Kidney epithelial cell (primary cell): ENCODE measurements around the gene SH2D3A. TPM values are rescaled to one million over a fixed set of nuclear protein-coding genes. Genes with fewer than 3 reads are reported as not detected.

ENCODE experiments used
- DNase-seq: peaks from one replicate; pipeline ENCODE4 v3.0.0-alpha.2; 2010; ENCODE audit warnings: low read depth
- H3K27me3 ChIP-seq: 2 replicates; pipeline ENCODE4 v1.6.0; 2011; ENCODE audit warnings: low read length; ENCODE audit not compliant: control insufficient read depth, insufficient read depth
- H3K36me3 ChIP-seq: 2 replicates; pipeline ENCODE4 v1.5.1; 2011; ENCODE audit warnings: low read length; ENCODE audit not compliant: control insufficient read depth, insufficient read depth
- H3K4me3 ChIP-seq: 2 replicates; pipeline ENCODE4 v1.5.1; 2011; ENCODE audit warnings: low read depth, mild to moderate bottlenecking, control low read depth, low read length
- total RNA-seq: library from RNA; depleted of rRNA; stranded (reverse); fragments of >200 nt; gene quantifications from 2 replicates; pipeline ENCODE4 v1.2.3, GENCODE V29; 2015
- TF ChIP-seq, protein P1 (sequence below): IDR thresholded peaks from 2 replicates; pipeline ENCODE4 v1.5.1; 2011; ENCODE audit warnings: mild to moderate bottlenecking, moderate library complexity, low read length, control low read depth, inconsistent platforms; ENCODE audit not compliant: insufficient read depth, poor library complexity, severe bottlenecking

Gene SH2D3A
- total RNA-seq, 1 donor from 2014 or later = 40.0 TPM

DNA sequence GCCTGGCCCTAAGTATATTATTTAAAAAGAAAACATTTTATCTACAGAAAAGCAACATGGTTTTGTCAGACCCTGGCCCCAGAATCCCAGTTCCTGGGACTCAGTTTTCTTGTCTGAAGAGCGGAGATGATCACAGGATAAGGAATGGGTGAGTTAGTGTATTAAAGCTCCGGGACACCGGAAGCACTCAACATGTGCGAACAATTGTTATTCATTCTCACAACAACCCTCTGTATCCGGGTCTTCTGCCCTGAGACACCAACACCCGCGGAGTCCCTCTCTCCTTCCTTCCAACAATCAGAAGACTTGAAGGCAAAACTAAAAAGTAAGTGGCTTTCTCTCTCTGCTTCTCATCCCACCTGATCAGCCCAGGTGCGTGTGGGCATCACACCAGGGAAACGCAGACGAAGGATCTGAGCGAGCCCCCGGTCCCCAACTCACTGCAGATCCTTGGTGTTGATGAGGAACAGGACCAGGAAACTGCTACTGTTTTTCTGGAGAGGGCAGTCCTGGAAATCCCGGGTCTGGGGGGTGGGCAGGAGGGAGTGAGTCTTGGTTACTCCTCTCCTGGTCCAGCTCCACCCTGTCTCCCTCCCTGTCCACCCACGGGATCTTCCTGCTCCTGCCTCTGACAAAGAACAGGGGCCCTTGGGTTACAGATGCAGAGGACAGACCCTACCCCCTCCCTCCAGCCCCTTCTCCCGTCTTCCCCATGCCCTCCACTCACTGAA is 31.9 kb downstream of the SH2D3A start:
- no peak overlapping the region for H3K4me3 ChIP-seq
- TF ChIP-seq, protein P1, sequence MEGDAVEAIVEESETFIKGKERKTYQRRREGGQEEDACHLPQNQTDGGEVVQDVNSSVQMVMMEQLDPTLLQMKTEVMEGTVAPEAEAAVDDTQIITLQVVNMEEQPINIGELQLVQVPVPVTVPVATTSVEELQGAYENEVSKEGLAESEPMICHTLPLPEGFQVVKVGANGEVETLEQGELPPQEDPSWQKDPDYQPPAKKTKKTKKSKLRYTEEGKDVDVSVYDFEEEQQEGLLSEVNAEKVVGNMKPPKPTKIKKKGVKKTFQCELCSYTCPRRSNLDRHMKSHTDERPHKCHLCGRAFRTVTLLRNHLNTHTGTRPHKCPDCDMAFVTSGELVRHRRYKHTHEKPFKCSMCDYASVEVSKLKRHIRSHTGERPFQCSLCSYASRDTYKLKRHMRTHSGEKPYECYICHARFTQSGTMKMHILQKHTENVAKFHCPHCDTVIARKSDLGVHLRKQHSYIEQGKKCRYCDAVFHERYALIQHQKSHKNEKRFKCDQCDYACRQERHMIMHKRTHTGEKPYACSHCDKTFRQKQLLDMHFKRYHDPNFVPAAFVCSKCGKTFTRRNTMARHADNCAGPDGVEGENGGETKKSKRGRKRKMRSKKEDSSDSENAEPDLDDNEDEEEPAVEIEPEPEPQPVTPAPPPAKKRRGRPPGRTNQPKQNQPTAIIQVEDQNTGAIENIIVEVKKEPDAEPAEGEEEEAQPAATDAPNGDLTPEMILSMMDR = no peak
- no peaks in the 10 kb centered on the region for H3K27me3 ChIP-seq
- H3K36me3 ChIP-seq = peaks cover 1% of the 10 kb centered on the region
- DNase-seq = no peak

DNA sequence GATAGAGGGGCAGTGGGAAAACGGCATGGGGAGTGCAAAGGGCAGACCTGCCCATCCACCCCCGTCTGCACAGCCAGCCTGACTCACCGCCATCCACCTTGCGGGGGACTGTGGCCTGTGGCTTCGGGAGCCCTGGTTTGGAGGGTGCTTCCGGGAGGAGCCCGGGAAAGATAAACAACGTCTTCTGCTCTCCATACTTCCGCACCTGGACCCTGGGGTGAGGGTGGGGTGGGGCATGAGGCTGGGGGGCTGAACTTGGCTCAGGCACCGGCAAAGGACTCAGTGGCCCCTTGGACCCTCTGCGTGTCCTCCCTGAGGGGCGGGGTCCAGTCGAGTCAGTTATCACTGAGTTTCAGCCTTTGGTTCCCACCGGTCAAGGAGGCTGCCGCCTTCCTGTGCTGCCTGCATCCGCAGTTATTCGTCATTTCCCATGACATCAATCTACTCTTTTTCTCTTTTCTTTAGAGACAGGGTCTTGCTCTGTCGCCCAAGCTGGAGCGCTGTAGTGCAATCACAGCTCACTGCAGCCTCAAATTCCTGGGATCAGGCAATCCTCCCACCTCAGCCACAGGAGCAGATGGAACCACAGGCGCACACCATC is 33.0 kb downstream of the SH2D3A start:
- DNase-seq = no peak
- Histone ChIP-seq H3K27me3 (no peaks in the 10 kb centered on the region), H3K4me3 (no peak overlapping the region), H3K36me3 (peaks cover 1% of the 10 kb centered on the region)
- TF ChIP-seq, protein P1 = no peak

DNA sequence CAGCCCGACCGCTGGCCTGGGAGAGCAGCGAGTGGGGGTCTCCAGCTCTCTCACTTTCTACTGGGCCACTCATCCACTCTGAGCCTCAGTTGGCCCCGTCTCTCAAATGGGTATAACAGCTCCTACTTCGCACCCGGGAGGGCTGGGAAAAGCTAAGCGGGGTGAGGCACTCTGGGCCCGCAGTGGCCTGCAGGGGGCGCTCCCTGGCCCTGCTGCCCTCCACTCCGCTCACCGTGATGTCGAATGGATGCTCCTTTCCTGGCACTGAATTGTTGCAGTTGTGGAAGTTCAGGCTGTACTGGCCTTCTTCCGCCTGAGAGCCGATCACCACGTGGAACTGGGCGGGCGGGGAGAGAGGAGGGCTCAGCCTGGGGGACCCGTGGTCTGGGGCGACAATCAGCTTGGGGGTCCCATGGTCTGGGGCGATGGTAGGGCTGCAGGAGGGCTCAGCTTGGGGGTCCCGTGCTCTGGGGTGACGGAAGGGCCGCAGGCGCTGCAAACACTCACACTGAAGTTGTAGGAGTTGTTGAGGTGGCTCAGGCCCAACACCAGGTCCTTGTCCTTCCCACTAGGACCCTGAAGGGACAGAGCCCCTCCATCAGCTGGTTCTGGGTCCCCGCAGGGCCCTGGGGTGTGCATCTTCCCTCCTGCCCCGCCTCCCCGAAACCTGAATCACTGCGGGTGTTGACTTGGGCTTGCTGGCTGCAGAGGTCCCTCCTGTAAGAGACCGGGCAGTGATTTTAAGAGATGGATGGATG is 33.7 kb downstream of the SH2D3A start:
- no peak overlapping the region for H3K4me3 ChIP-seq
- TF ChIP-seq, protein P1 = peak; percentile 32
- peaks cover 1% of the 10 kb centered on the region for H3K36me3 ChIP-seq
- no peak for DNase-seq
- no peaks in the 10 kb centered on the region for H3K27me3 ChIP-seq

DNA sequence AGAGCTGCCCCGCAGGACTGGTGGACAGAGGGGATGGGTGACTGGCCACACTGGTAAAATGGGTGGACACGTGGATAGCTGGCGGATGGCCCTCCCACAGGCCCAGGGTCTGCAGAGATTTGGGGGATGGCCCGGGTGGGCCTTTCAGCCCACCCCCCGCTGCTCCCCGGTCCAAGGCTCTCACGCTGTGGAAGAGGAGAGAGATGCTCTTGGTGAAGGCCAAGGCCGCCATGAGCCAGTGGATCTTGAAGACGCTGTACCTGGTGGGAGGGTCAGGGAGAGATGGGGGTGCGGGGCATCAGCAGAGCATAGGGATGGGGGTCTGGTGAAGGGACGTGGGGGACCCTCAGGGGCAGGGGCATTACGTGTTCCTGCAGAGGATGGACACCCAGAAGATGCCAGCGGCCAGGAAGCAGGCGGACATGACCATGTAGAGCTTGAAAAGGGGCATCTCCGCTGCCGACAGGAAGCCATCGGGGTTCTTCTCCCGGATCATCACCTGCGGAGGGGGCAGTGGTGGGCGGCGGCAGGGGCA is 34.4 kb downstream of the SH2D3A start:
- Histone ChIP-seq H3K36me3 (peaks cover 1% of the 10 kb centered on the region), H3K27me3 (no peaks in the 10 kb centered on the region), H3K4me3 (no peak overlapping the region)
- DNase-seq = no peak
- TF ChIP-seq, protein P1 = no peak

DNA sequence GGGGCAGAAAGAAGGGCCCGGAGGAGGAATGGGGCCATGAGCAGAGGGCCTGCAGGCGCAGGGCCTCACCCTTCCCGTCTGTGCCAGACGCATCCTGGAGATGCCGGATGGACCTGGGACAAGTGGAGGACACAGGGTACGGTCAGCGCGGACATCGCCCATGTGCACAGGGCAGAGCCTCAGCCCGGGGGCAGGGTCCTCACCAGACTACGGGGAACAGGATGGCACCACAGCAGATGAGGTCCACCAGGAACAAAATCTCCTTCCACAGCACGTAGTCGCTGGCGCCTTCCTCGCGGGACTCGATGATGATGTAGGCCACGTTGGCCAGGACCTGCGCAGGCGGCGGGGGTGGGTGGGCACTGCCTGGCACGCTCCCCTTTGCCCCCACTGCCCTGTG is 35.4 kb downstream of the SH2D3A start:
- Histone ChIP-seq H3K27me3 (no peaks in the 10 kb centered on the region), H3K36me3 (peaks cover 1% of the 10 kb centered on the region), H3K4me3 (no peak overlapping the region)
- DNase-seq = no peak
- TF ChIP-seq, protein P1 = no peak
